HG03175 (cell line): ENCODE data around the gene CIAO2B.
"Not testable (repeated sequence)": the region's sequence is repeated elsewhere in the genome, so short reads cannot be mapped to it uniquely, and the experiment has no call there.

Source experiments
- ATAC-seq: cut with Tn5 transposase; IDR thresholded peaks from one replicate; pipeline ENCODE4 v1.9.1; 2021; ENCODE audit warnings: mild to moderate bottlenecking, moderate library complexity; ENCODE audit not compliant: unreplicated experiment

CIAO2B gene

DNA sequence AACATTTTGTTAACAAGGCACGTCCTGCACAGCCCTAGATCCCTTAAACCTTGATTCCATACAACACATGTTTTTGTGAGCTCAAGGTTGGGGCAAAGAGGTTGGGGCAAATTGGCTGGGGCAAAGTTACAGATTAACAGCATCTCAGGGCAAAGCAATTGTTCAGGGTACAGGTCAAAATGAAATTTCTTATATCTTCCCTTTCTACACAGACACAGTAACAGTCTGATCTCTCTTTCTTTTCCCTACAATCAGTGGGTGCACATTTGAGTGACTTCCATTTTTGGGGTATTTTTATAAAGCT is 21.9 kb upstream of the CIAO2B start:
- not testable (repeated sequence) for ATAC-seq

DNA sequence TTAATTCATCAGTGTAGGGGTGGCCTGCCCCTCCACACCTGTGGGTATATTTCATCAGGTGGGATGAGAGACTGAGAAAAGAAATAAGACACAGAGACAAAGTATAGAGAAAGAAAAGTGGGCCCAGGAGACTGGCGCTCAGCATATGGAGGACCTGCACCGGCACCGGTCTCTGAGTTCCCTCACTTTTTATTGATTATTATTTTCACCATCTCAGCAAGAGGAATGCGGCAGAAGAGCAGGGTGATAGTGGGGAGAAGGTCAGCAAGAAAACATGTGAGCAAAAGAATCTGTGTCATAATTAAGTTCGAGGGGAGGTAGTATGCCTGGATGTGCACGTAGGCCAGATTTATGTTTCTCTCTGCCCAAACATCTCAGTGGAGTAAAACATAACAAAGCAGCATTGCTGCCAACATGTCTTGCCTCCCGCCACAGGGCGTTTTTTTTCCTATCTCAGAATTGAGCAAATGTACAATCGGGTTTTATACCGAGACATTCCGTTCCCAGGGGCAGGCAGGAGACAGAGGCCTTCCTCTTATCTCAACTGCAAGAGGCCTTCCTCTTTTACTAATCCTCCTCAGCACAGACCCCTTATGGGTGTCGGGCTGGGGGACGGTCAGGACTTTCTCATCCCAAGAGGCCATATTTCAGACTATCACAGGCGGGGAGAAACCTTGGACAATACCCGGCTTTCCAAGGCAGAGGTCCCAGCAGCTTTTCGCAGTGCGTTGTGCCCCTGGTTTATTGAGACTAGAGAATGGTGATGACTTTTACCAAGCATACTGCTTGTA is 21.4 kb upstream of the CIAO2B start:
- not testable (repeated sequence) for ATAC-seq

DNA sequence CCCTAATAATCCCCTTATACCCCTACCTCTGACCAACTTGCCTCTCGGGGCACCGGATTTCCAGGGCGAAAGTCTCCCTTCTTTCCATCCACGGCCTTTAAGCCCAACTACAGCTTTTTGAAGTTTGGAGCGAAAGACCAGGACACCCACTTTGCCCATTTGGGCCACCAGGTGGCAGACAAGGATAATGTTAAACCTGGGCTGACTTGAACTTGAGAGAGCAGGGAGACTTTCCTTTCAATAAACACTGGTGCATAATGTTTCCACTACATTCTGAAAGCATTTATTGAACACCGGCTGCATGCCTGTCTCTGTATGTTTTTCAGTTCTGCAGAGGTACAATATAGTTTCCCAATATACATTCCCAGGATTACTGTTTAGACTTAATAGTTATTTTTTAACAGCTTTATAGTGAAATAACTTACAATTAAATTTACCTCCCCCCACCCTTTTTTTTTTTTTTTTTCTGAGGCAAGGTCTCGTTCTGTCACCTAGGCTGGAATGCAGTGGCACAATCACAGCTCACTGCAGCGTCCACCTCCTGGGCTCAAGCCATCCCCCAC is 20.0 kb upstream of the CIAO2B start:
- ATAC-seq, result no peak

DNA sequence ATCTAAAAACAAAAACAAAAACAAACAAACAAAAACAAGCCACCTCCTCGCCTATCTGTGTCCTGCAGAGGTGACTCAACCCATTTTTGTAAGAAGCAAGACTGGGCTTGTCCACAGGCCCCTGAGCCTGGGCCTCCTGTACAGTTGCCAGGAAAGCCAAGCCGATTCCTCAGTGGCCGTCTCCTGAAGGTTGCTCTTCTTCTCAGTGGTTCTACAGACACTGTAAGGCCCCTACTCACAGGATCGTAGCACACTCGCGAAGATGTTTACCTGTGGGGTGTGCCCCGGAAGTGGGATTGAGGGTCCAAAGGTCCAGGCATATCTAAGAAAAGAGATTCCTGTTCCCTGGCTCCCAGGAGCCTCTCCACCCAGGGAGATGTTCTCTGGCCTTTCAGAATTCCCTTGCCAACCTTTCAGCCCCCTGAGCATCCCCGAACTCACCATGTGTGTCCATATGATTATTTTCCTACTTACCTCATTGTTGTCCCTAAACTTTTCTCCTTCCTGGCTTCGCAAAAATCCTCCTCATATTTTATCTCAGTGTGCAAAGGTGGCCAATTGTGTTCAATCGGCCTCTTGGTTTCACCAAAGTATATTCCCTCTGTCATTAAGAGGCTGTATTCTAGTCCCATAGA is 19.4 kb upstream of the CIAO2B start:
- no peak for ATAC-seq

GRCh38 chr16:66952430-66953110 is 18.4 kb upstream of the CIAO2B start:
- no peak for ATAC-seq

DNA sequence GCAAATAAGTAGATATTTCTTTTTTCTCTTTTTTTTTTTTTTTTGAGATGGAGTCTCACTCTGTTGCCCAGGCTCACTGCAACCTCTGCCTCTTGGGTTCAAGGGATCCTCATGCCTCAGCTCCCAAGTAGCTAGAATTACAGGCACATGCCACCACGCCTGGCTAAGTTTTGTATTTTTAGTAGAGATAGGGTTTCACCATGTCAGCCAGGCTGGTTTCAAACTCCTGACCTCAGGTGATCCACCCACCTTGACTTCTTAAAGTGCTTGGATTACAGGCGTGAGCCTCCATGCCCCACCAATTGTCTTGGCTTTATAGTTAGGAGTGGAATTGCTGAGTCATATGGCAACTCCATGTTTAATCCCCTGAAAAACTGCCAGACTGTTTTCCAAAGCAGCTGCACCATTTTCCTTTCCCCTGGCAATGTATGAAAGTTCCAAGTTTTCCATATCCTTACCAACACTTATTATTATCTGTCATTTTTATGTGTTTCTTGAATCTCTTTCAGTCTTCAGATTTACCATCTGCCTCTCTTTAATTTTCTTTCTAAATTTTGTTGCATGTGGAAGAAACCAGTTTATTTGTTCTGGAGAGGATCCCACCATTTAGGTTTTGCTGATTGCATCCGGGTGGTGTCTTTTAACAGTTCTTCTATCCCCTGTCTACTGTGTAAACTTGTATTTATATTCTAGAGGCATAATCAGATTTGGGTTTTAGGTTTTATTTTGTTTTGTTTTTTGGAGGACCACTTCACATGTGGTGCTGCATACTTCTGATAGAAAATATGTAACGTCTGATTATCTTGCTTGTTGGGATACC is 17.0 kb upstream of the CIAO2B start:
- no peak for ATAC-seq

- ATAC-seq, result no peak
These were observed 16.2 kb upstream of the CIAO2B start for GRCh38 chr16:66950437-66950836.

GRCh38 chr16:66949472-66949871 is 15.3 kb upstream of the CIAO2B start:
- no peak for ATAC-seq

GRCh38 chr16:66948837-66949225 is 14.6 kb upstream of the CIAO2B start:
- ATAC-seq, result no peak

DNA sequence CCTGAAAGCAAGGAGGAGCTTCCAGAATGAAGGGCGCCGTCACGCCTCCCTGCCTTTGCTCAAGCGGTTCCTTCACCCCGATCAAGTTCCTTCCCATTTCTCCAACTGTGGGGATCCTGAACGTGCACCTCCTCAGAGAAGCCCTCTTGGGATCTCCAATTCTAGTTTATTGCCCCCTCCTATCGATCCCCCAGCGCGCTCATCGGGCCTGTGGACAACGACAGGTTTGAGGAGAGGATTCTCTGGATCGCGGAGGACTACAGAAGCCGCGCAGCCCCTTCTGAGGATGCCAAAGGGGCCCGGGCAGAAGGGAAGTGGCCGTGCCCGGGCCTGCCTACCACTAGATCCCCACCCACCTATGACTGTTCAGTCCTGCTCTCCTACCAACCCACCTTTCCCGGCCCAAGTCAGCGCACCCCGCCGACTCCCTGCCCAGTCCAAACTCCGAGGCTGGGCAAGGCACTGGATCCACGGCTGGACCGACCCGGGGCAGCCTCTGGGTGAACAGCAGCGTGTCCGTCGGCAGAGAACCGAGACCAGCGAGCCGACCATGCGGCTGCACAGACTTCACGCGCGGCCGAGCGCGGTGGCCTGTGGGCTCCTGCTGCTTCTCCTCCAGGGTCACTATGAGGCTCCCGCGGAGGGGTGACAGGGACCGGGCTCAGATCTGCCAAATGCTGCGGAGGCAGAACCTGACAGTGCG is 14.1 kb upstream of the CIAO2B start:
- ATAC-seq, result peak; percentile 4

- ATAC-seq, result peak; percentile 71
These were observed 13.3 kb upstream of the CIAO2B start for GRCh38 chr16:66947302-66948065.

GRCh38 chr16:66946974-66947301 is 12.7 kb upstream of the CIAO2B start:
- ATAC-seq, result no peak

GRCh38 chr16:66946541-66946940 is 12.3 kb upstream of the CIAO2B start:
- ATAC-seq, result no peak

DNA sequence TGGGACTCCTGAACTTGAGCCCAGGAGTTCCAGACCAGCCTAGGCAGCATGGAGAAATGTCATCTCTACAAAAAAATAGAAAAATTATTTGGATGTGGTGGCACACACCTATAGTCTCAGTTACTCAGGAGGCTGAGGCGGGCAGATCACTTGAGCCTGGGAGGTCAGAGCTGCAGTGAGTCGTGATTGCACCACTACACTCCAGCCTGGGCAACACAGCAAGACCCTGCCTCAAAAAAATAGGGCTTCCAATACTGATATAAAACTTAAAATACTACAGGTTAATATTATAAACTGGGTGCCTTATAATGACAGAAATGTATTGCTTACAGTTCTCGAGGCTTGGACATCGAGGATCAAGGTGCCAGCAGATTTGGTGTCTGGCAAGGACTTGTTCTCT is 11.7 kb upstream of the CIAO2B start:
- no peak for ATAC-seq

- ATAC-seq, result not testable (repeated sequence)
These were observed 10.8 kb upstream of the CIAO2B start for GRCh38 chr16:66944971-66945370.

DNA sequence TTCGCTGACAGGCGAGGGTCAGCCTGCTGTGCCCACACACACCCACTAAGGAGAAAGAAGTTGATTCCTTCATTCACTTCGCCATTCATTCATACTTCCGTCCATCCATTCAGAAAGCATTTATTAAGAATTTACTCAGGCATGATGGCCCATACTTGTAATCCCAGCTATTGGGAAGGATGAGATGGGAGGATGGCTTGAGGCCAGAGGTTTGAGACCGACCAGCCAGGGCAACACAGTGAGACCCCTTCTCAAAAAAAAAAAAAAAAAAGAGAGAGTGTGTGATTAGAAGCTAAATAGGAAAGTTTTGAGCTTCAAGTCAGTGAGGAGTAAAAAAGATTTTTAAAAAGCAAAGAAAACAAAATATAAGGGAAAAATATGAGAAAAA is 9.8 kb upstream of the CIAO2B start:
- ATAC-seq, result no peak

- ATAC-seq, result no peak
These were observed 9.3 kb upstream of the CIAO2B start for GRCh38 chr16:66943426-66944053.

DNA sequence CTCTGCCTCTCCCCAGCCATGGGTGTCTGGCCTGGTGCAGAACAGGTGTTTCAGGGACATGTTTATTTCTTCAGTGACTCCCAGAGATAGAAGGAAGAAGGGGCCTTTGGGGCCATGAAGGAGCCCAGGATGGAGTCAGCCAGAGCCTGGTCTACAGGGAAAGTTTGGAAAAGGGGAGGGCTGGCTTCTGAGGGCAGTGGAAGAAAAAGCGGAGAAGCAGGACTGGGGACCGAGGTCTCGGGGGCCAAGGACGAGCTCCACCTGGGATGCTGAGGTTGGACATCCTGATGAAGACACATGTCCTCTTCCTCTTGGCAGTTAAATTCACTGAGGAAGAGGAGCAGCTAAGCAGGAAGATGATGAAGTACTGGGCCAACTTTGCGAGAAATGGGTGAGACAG is 8.8 kb upstream of the CIAO2B start:
- no peak for ATAC-seq

- no peak for ATAC-seq
These were observed 6.0 kb upstream of the CIAO2B start for GRCh38 chr16:66940236-66940635.
